H1 (cell line): Measurements from ENCODE around the gene HNRNPA1.

Experiments used
- CEBPB ChIP-seq: IDR thresholded peaks from 2 replicates; pipeline ENCODE4 v1.6.1; 2012; ENCODE audit warnings: low read depth, low read length
- POLR2A ChIP-seq, 2 experiments: IDR thresholded peaks; 1 replicate in 1 of 2; 2 replicates in 1 of 2; pipeline ENCODE4 v1.6.1; 2011; ENCODE audit warnings: low read depth in 2 of 2, low read length in 2 of 2, mild to moderate bottlenecking in 2 of 2; ENCODE audit errors: control extremely low read depth in 1 of 2
- SIN3A ChIP-seq, 2 experiments: IDR thresholded peaks in 1 of 2; conservative IDR thresholded peaks in 1 of 2; 2 replicates each; pipeline ENCODE4 v1.6.1; 2011 to 2012; ENCODE audit warnings: low read length in 2 of 2, improper control_type of control experiment in 1 of 2, low read depth in 1 of 2, mild to moderate bottlenecking in 1 of 2
- SP1 ChIP-seq: IDR thresholded peaks from 2 replicates; pipeline ENCODE4 v1.6.1; 2011; ENCODE audit warnings: low read depth, low read length
- TF ChIP-seq, protein P1 (sequence below), 3 experiments: IDR thresholded peaks; 1 replicate in 2 of 3; 2 replicates in 1 of 3; pipeline versions ENCODE4 v1.5.1 to v1.6.1; 2011; ENCODE audit warnings: low read length in 3 of 3, mild to moderate bottlenecking in 3 of 3, inconsistent platforms in 2 of 3, low read depth in 1 of 3, moderate library complexity in 1 of 3; ENCODE audit not compliant: insufficient read depth in 1 of 3; ENCODE audit errors: control extremely low read depth in 1 of 3

DNA sequence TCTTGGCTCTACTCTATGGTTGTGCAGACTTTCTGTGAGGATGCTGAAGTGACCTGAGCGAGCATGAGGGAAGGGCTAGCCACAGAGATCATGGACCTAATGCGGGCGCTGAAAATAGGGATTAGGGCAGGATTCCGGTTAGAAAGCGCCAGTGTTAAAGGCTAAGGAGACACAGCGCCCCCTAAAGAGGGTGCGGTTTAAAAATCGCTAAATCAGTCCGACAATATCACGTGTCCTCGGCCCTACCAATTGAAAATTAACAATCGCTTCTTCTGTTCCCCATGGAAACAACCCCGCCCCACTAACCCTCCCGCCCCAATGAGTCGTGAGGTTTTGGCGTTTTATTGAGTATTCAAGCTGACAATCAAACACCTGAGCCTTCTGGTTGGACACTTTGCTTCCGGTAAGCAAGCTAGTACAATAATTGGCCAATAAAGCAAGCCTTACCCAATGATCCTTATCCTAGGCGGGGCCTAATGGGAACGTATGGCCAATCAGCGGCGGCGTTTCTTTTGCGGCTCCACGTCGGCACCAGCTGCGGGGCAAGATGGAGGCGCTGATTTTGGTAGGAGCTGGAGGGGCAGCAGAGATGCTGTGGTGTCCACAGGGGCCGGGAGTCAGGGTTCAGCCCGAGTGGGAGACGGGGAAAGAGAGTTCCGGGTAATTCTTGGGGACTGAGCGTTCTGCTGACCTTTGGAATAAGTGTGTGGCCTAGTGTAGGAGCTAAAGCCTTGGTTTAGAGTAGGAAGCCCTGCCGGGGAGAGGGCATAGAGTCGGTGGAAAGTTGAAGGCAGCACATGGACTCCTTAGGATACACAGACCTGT, 44.3 kb downstream of the HNRNPA1 start, which contains the start of gene COPZ1:
- TF ChIP-seq POLR2A (IDR thresholded peaks at IDR 0.05; ENCODE audit: control extremely low read depth in 1 of 2, low read depth in 2 of 2, low read length in 2 of 2) (peak; percentile 54 to 87), SIN3A (conservative IDR thresholded peaks at IDR 0.05 in 1 of 2, IDR thresholded peaks at IDR 0.05 in 1 of 2; ENCODE audit: low read depth in 1 of 2, low read length in 2 of 2) (peak in 1 of 2 experiments; percentile 89; a peak in 1 of 4 replicates), SP1 (peak; percentile 99), CEBPB (0 out of 2 replicates have a peak, but pooled peaks have one; percentile 12)
- TF ChIP-seq, protein P1, sequence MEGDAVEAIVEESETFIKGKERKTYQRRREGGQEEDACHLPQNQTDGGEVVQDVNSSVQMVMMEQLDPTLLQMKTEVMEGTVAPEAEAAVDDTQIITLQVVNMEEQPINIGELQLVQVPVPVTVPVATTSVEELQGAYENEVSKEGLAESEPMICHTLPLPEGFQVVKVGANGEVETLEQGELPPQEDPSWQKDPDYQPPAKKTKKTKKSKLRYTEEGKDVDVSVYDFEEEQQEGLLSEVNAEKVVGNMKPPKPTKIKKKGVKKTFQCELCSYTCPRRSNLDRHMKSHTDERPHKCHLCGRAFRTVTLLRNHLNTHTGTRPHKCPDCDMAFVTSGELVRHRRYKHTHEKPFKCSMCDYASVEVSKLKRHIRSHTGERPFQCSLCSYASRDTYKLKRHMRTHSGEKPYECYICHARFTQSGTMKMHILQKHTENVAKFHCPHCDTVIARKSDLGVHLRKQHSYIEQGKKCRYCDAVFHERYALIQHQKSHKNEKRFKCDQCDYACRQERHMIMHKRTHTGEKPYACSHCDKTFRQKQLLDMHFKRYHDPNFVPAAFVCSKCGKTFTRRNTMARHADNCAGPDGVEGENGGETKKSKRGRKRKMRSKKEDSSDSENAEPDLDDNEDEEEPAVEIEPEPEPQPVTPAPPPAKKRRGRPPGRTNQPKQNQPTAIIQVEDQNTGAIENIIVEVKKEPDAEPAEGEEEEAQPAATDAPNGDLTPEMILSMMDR (IDR thresholded peaks at IDR 0.05; ENCODE audit: control extremely low read depth in 1 of 3, insufficient read depth in 1 of 3, low read depth in 1 of 3, low read length in 3 of 3): peak; percentile 57 to 89 (median 81)
